ENCODE results near the gene RPL35.

GRCh38 chr9:124813501-124814163 is 48.1 kb downstream of the RPL35 start:
- TF ChIP-seq CTCF (conservative IDR thresholded peaks at IDR 0.05; ENCODE audit: low read length) = no peak
- TF ChIP-seq EZH2phosphoT487 (IDR thresholded peaks at IDR 0.05; ENCODE audit: borderline replicate concordance) = no peak
